OCI-LY7 (cell line): ENCODE measurements around the gene CDKN2AIPNL. TPM values are rescaled to one million over a fixed set of nuclear protein-coding genes. Genes with fewer than 3 reads are reported as not detected.

Experiments used
- BruUV-seq: library from RNA; stranded (reverse); fragments of 400-500 nt; replicated peaks from 2 replicates; lab custom pipeline; 2021; lab: Mats Ljungman, UMichigan
- CTCF ChIA-PET: fragments of 300-600 bp; sonication (Branson Sonifier 250); formaldehyde crosslinking; loops from one replicate; lab custom pipeline; 2022; ENCODE audit warnings: antibody characterized with exemption; ENCODE audit not compliant: unreplicated experiment; lab: Charles Lee
- POLR2A ChIA-PET: fragments of 300-600 bp; sonication (Branson Sonifier 250); formaldehyde crosslinking; loops from one replicate; lab custom pipeline; 2022; ENCODE audit warnings: antibody characterized with exemption; lab: Charles Lee
- DNase-seq: peaks from one replicate; pipeline ENCODE4 v3.0.0-alpha.2; 2015; ENCODE audit warnings: low spot score
- H2AFZ ChIP-seq: fragments of 200-600 bp; sonication (generic), shearing (Covaris generic); 2 replicates; pipeline ENCODE4 v1.6.1; 2014; ENCODE audit warnings: mild to moderate bottlenecking, antibody characterized with exemption, low read length, moderate library complexity
- H3K27ac ChIP-seq: fragments of 200-600 bp; sonication (generic); 2 replicates; pipeline ENCODE4 v1.5.1; 2014; ENCODE audit warnings: mixed run types, low read depth, mild to moderate bottlenecking, moderate library complexity, low read length, inconsistent platforms; ENCODE audit not compliant: poor library complexity, severe bottlenecking
- H3K36me3 ChIP-seq: fragments of 200-600 bp; sonication (generic); 2 replicates; pipeline ENCODE4 v1.6.1; 2014; ENCODE audit warnings: mild to moderate bottlenecking, antibody characterized with exemption, low read length, moderate library complexity, mixed read lengths; ENCODE audit not compliant: insufficient read depth
- H3K4me1 ChIP-seq: fragments of 200-600 bp; sonication (generic); 2 replicates; pipeline ENCODE4 v1.5.1; 2014; ENCODE audit warnings: mild to moderate bottlenecking, low read length; ENCODE audit not compliant: insufficient read depth, poor library complexity, severe bottlenecking
- H3K4me2 ChIP-seq: fragments of 200-600 bp; sonication (generic); 2 replicates; pipeline ENCODE4 v1.6.1; 2014; ENCODE audit warnings: mild to moderate bottlenecking, low read length
- H3K4me3 ChIP-seq: fragments of 200-600 bp; sonication (generic); 2 replicates; pipeline ENCODE4 v1.5.1; 2014; ENCODE audit warnings: mild to moderate bottlenecking, low read depth, low read length; ENCODE audit not compliant: poor library complexity, severe bottlenecking
- H3K79me2 ChIP-seq: fragments of 200-600 bp; sonication (generic); 2 replicates; pipeline ENCODE4 v1.6.1; 2016; ENCODE audit warnings: low read depth, mild to moderate bottlenecking, low read length, moderate library complexity, mixed read lengths; ENCODE audit not compliant: insufficient read depth
- H3K9me2 ChIP-seq: fragments of 200-600 bp; sonication (generic); 2 replicates; pipeline ENCODE4 v1.6.1; 2016; ENCODE audit warnings: mild to moderate bottlenecking, low read length, mixed read lengths; ENCODE audit not compliant: insufficient read depth
- H3K9me3 ChIP-seq: fragments of 200-600 bp; sonication (generic); 2 replicates; pipeline ENCODE4 v1.6.1; 2014; ENCODE audit warnings: mild to moderate bottlenecking, mixed run types, low read length, mixed read lengths
- H4K20me1 ChIP-seq: fragments of 200-600 bp; sonication (generic); 2 replicates; pipeline ENCODE4 v1.6.1; 2014; ENCODE audit warnings: mild to moderate bottlenecking, antibody characterized with exemption, low read length, moderate library complexity, mixed read lengths; ENCODE audit not compliant: insufficient read depth
- EZH2phosphoT487 ChIP-seq: fragments of 200-600 bp; sonication (generic); IDR thresholded peaks from 2 replicates; pipeline ENCODE4 v1.6.1; 2018; ENCODE audit warnings: low read depth, borderline replicate concordance, mild to moderate bottlenecking, mixed run types, antibody characterized with exemption, low read length, moderate library complexity, mixed read lengths
- intact Hi-C: fragments of 100-400 bp; cut with micrococcal nuclease; formaldehyde crosslinking; loops from one replicate; pipeline ENCODE4 v1.10.0; 2022; ENCODE audit not compliant: unreplicated experiment
- total RNA-seq, 2 experiments: library from RNA; depleted of rRNA in 1 of 2; stranded (reverse); fragments of >200 nt in 1 of 2; shearing (Covaris generic) in 1 of 2; gene quantifications; 2 replicates each; pipeline ENCODE4 v1.2.3, GENCODE V29; 2014 to 2022
- TF ChIP-seq, protein P1 (sequence below): fragments of 200-600 bp; sonication (generic); conservative IDR thresholded peaks from 2 replicates; pipeline ENCODE4 v1.5.1; 2014; ENCODE audit warnings: mild to moderate bottlenecking, antibody characterized with exemption, low read length, moderate library complexity, mixed read lengths

Gene CDKN2AIPNL
- total RNA-seq, 2 experiments from 2014 or later: 45.7 to 47.8 TPM

DNA sequence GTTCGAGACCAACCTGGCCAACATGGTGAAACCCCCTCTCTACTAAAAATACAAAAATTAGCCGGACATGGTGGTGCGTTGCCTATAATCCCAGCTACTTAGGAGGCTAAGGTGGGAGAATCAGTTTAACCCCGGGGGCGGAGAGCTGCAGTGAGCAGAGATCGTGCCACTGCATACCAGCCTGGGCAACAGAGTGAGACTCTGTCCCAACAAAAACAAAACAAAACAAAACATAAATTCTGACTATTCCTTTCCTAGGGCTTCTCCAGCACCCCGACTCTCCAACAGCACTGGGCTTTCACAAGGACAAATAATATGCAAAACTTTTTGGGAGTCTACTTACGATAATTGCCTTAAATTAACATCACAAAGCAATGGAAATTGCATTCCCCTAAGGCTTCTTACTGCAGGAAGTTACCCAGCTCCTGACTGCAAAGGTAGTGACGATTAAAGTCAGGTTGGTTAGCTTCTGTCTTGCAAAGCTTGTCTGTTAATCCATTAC, 15.9 kb upstream of the CDKN2AIPNL start:
- H4K20me1 ChIP-seq: no peaks in the 10 kb centered on the region
- no peaks in the 10 kb centered on the region for H3K9me3 ChIP-seq
- BruUV-seq: no TSS peak
- no peak overlapping the region for H2AFZ ChIP-seq
- no peaks in the 10 kb centered on the region for H3K4me1 ChIP-seq
- TF ChIP-seq, protein P1, sequence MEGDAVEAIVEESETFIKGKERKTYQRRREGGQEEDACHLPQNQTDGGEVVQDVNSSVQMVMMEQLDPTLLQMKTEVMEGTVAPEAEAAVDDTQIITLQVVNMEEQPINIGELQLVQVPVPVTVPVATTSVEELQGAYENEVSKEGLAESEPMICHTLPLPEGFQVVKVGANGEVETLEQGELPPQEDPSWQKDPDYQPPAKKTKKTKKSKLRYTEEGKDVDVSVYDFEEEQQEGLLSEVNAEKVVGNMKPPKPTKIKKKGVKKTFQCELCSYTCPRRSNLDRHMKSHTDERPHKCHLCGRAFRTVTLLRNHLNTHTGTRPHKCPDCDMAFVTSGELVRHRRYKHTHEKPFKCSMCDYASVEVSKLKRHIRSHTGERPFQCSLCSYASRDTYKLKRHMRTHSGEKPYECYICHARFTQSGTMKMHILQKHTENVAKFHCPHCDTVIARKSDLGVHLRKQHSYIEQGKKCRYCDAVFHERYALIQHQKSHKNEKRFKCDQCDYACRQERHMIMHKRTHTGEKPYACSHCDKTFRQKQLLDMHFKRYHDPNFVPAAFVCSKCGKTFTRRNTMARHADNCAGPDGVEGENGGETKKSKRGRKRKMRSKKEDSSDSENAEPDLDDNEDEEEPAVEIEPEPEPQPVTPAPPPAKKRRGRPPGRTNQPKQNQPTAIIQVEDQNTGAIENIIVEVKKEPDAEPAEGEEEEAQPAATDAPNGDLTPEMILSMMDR: no peak
- no peak for TF ChIP-seq EZH2phosphoT487
- no peak overlapping the region for H3K4me2 ChIP-seq
- CTCF ChIA-PET: no interaction called here
- intact Hi-C loops: no loop called here
- H3K4me3 ChIP-seq: no peak overlapping the region
- no peaks in the 10 kb centered on the region for H3K36me3 ChIP-seq
- no peak for DNase-seq
- no peaks in the 10 kb centered on the region for H3K79me2 ChIP-seq
- no peak overlapping the region for H3K27ac ChIP-seq
- POLR2A ChIA-PET: interaction anchor here (0.6 to 1.3 kb wide), 3 partner anchors 9 to 43 kb away, joined by 3 read pairs; no protein-coding TSS in a partner anchor
- no peaks in the 10 kb centered on the region for H3K9me2 ChIP-seq

DNA sequence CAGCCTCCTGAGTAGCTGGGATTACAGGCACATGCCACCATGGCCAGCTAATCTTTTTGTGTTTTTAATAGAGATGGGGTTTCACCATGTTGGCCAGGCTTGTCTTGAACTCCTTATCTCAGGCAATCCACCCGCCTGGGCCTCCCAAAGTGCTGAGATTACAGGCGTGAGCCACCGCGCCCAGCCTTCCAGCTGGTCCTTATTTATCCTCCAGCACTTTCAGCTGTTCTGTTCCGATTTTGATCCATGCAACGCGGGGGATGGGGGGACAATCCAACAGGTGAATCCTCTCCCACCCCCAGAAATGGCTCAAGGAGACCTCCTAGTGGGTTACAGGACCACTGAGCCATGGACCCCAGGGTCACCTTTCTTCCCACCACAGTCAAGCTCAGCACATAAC, 14.7 kb upstream of the CDKN2AIPNL start:
- no peak overlapping the region for H3K4me3 ChIP-seq
- no peak overlapping the region for H3K4me2 ChIP-seq
- H3K9me2 ChIP-seq: no peaks in the 10 kb centered on the region
- no peaks in the 10 kb centered on the region for H3K79me2 ChIP-seq
- no peaks in the 10 kb centered on the region for H3K9me3 ChIP-seq
- no peak for DNase-seq
- TF ChIP-seq, protein P1: no peak
- no peak overlapping the region for H3K27ac ChIP-seq
- intact Hi-C loops: no loop called here
- H4K20me1 ChIP-seq: no peaks in the 10 kb centered on the region
- H3K4me1 ChIP-seq: no peaks in the 10 kb centered on the region
- BruUV-seq: no TSS peak
- no peak overlapping the region for H2AFZ ChIP-seq
- H3K36me3 ChIP-seq: no peaks in the 10 kb centered on the region
- ChIA-PET CTCF (no interaction called here), POLR2A (interaction anchor here (0.6 kb wide), 1 partner anchor 555 kb away, joined by 3 read pairs; no protein-coding TSS in a partner anchor)

DNA sequence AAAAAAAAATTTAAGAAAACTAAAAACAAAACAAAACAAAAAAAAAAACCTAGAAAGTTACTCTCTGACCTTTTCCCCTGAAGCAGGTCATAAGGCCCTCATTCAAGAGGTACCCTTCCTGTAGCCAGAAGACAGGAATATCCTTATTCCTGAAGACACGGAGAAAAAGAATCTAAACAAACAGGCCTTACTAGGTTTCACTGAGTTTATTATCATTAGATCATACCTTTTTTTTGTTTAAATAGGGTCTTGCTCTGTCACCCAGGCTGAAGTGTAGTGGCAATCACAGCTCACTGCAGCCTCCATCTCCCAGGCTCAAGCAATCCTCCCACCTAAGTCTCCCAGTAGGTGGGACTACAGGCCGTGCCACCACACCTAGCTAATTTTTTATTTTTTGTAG, 11.7 kb upstream of the CDKN2AIPNL start:
- CTCF ChIA-PET: no interaction called here

More for the DNA sequence above, 11.7 kb upstream of the CDKN2AIPNL start:
- H3K9me2 ChIP-seq: no peaks in the 10 kb centered on the region
- no TSS peak for BruUV-seq
- H2AFZ ChIP-seq: no peak overlapping the region
- no peaks in the 10 kb centered on the region for H3K79me2 ChIP-seq
- DNase-seq: no peak
- no peak overlapping the region for H3K4me2 ChIP-seq
- POLR2A ChIA-PET: no interaction called here
- H3K27ac ChIP-seq: no peak overlapping the region
- H3K4me3 ChIP-seq: no peak overlapping the region
- H3K36me3 ChIP-seq: no peaks in the 10 kb centered on the region
- no peaks in the 10 kb centered on the region for H3K4me1 ChIP-seq
- no peaks in the 10 kb centered on the region; the same call in 1 of the 2 replicates for H3K9me3 ChIP-seq
- no peak for TF ChIP-seq EZH2phosphoT487
- TF ChIP-seq, protein P1: no peak
- no peaks in the 10 kb centered on the region for H4K20me1 ChIP-seq
- intact Hi-C loops: no loop called here
